Measurements from ENCODE around the gene FZD10. TPM values are rescaled to one million over a fixed set of nuclear protein-coding genes. Genes with fewer than 3 reads are reported as not detected.
A peak's percentile ranks its signal among the peaks of the same experiment; 100 is the strongest.

Gene FZD10
- total RNA-seq, 1 experiment from 2014 or later, result not detected

DNA sequence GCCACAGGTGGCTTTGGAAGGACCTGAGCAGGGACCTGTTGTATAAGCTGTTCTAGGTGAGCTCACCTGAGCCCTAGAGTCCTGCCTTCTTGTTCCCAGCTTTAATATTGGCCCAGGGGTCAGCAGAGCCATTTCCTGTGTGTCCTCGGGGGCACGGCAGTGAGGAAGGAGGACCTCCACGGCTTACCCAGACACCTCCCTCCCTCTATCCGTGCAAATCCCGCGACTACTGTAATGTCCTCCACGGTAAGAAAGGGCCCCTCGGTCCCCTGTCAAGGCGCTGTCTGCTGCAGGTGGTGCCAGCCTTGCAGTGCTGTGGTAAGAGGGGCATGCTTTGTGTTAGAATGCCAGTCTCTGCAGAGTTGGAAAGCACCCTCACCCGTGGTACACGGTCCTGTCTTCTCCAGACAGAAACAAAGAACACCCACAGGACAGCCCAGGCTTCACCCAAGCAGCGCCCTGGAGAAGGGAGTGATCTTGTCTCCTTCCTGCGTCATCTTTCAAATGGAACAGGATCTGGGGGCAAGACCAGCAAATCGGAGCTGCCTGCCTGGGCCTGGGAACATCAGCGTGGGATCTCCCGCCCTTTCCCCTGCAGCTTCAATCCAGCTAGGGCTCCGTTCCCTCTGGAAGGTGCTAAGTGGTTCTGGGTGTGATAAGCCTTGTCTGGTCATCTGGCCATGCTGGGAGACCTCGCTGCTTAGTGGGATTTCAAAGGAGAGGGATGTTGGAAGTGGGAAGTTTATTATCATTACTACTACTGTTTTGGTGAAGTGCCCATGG lies 20.2 kb upstream of the FZD10 start:
- DNase-seq, result no peak
- Histone ChIP-seq H3K9me3 (no peaks in the 10 kb centered on the region), H3K36me3 (no peaks in the 10 kb centered on the region), H3K4me3 (no peak overlapping the region), H3K27me3 (peaks cover 7% of the 10 kb centered on the region; the same call in 1 of the 2 replicates)

DNA sequence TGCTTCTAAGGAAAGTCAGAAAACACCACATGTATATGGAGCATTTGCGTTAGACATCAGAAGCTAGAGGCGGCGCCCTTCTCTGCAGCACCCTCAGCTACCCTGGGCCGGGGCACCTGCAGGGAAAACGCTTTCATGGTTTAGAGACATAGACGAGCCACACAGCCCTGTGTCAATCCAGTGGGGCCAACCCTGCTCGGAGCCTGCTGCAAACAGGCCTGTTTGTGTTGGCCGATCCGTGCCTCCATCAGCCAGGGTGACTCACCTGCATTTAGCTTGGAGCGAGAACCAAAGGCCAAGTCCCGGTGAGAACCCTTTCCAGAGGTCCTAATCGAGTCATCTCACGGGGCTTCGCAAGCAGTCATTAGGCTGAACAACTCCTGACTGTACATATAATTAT lies 19.5 kb upstream of the FZD10 start:
- no peaks in the 10 kb centered on the region for H3K36me3 ChIP-seq
- H3K9me3 ChIP-seq, result no peaks in the 10 kb centered on the region
- peaks cover 7% of the 10 kb centered on the region; the same call in 1 of the 2 replicates for H3K27me3 ChIP-seq
- peak; percentile 78 for DNase-seq
- no peak overlapping the region for H3K4me3 ChIP-seq

DNA sequence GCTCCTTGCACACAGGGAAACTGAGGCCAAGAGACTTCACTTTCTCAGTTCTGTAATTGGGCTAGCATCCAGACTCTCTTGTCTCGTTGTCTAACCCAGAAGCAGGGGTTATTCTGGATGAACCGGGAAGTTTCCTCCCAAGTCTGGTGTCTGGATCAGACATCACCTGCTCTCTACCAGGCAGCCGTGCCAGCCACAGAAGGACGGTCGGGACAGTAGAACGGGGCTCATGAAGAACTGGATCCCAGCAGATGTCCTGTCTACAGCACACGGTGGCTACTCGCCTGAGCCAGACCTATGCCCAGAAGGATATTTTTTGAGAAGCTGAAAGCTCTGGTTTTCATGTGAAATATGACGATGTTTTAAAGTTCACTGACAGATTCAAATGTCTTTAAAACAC lies 19.1 kb upstream of the FZD10 start:
- no peak for DNase-seq
- H3K9me3 ChIP-seq, result no peaks in the 10 kb centered on the region
- no peaks in the 10 kb centered on the region for H3K36me3 ChIP-seq
- H3K4me3 ChIP-seq, result no peak overlapping the region
- peaks cover 7% of the 10 kb centered on the region; the same call in 1 of the 2 replicates for H3K27me3 ChIP-seq

DNA sequence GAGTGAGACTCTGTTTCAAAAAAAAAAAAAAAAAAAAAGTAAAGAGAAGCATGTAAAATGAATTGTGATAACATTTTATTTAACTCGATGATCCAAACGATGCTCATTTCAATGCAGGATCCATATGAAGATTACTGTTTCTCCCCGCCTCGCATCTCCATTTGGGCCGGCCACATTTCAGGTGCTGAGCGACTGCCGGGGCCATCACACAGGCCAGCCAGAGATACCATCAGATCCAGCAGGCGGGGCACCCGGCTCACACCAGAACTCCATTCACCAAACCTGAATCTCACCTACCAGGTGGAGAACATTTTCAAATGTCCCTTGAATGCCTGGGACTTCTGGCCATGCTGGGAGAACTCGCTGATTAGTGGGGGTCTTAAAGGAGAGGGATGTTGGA lies 18.0 kb upstream of the FZD10 start:
- H3K36me3 ChIP-seq, result no peaks in the 10 kb centered on the region
- peaks cover 7% of the 10 kb centered on the region; the same call in 1 of the 2 replicates for H3K27me3 ChIP-seq
- H3K4me3 ChIP-seq, result no peak overlapping the region
- no peaks in the 10 kb centered on the region for H3K9me3 ChIP-seq
- no peak for DNase-seq

DNA sequence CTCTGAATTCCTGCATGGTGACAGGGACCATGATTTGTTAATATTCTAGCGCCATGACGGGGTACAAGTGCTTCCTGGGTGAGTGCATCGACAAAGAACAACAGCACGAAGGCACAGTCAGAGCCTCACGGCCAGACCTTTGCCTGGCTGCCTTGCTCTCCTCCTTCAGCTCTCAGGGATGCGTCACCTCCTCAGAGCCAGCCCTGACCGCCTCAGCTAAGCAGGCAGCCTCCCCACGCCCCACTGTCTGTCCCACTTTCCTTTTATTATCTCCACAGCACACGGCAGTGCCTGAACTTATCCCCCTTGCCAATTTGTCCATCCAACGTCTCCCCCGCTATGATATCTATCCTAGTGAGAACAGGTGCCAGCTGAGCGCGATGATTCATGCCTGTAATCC lies 16.5 kb upstream of the FZD10 start:
- Histone ChIP-seq H3K36me3 (no peaks in the 10 kb centered on the region), H3K4me3 (no peak overlapping the region), H3K27me3 (peaks cover 7% of the 10 kb centered on the region; the same call in 1 of the 2 replicates), H3K9me3 (no peaks in the 10 kb centered on the region)
- DNase-seq, result peak; percentile 21

DNA sequence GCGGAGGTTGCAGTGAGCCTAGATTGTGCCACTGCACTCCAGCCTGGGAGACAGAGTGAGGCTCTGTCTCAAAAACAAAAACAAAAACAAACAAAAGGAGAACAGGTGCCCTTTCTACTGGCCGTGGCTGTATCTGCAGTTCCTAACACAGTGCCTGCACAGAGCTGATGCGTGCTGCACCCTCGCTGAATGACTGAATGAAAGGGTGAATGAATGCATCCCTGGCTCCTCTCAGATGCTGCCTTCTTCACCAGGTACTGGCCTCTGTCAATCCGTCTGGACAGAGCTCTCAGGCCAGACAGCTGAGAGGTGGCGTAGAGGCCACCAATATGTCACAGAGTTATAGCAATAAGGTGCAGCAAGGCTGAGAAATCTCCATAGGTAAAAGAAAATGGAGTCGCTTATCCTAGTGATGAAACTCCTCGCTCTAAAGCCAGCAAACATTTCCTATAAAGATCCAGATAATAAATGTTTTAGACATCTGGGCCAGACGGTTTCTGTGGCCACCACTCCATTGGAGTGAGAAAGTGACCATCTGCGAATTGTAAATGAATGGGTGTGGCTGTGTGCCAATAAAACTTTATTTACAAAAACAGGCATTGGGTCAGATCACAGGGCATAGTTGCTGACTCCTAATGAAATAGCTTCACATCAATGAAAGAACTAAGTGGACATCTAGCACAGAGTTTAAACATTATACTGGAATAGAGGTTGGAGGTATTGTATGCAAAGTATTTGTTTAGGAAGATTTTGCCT lies 15.9 kb upstream of the FZD10 start:
- DNase-seq, result no peak
- Histone ChIP-seq H3K36me3 (no peaks in the 10 kb centered on the region), H3K27me3 (peaks cover 7% of the 10 kb centered on the region; the same call in 1 of the 2 replicates), H3K4me3 (no peak overlapping the region), H3K9me3 (no peaks in the 10 kb centered on the region)

DNA sequence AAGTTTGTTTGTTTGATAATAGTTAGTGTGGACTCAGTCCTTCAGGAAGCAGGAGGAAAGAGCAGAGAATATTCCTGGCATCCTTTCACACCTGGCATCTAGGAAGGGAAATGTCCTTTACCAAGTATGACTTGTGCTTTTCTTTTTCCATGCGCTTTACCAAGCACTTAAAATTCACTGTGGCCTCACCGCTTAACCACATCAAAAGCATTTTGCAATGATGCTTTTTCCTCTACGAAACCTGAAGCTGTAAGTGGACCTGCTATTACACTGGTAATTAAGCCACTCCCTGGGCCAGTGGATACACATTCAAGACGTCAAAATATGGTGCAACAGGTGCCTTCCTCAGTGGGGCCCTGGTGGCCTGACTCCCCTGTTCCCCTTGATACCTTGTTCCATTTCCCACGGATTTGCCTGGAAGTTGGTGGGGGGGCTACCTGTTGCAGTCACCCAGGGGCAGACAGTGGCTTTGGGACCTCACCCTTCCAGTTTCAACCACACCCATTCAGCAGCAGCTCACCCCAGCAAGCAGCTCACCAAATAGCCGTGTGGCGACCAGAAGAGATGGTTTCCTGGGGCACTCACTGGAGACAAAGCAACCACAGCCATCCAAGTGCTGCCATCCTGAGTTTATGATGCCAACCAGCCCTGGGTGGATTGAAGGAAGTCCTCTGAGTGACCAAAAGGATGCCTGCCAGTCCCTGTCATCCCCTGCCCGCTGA lies 14.2 kb upstream of the FZD10 start:
- no peak for DNase-seq
- Histone ChIP-seq H3K36me3 (no peaks in the 10 kb centered on the region), H3K4me3 (no peak overlapping the region), H3K9me3 (no peaks in the 10 kb centered on the region), H3K27me3 (peaks cover 7% of the 10 kb centered on the region; the same call in 1 of the 2 replicates)

DNA sequence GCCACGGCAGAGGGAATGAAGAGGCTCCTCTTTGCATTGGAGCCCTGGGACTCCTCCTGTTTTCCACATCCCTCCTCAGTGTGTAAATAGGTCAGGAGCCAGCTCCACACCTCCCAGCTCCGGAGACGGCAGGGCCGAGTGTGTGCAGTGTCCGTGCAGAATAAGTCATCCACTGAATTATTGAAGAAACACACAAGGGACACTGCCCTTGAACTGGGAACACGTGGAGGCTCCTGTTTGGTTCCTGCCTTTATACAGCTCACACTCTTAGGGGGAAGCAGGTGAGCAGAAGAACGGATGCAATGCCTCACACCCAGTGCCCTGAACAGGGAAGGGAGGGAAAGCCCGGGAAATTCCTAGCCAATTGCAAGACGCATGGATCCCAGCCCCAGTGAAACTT lies 10.4 kb upstream of the FZD10 start:
- no peak for DNase-seq
- Histone ChIP-seq H3K9me3 (no peaks in the 10 kb centered on the region), H3K4me3 (no peak overlapping the region), H3K36me3 (no peaks in the 10 kb centered on the region), H3K27me3 (peaks cover under 1% of the 10 kb centered on the region; the same call in 1 of the 2 replicates)

DNA sequence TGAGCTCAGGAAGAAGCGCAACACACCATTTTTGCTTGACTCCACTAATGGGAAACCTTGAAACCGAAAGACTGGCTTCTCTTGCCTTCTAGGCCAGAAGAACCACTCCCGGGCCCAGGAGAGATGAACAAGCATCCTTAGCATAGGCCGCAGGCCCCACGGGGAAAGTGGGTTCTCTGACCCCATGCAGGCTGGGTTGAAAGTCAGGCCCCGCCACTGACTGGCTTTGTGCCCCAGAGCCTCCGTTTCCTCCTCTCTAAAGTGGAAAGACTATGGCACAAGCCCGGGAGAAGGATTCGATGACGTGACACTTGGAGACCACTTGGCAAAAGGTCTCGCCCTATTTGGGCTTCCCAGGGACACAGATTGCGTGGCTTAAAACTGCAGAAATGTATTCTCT lies 9.9 kb upstream of the FZD10 start:
- H3K9me3 ChIP-seq, result no peaks in the 10 kb centered on the region
- no peak overlapping the region for H3K4me3 ChIP-seq
- DNase-seq, result no peak
- H3K36me3 ChIP-seq, result no peaks in the 10 kb centered on the region
- H3K27me3 ChIP-seq, result no peaks in the 10 kb centered on the region; the same call in 1 of the 2 replicates

DNA sequence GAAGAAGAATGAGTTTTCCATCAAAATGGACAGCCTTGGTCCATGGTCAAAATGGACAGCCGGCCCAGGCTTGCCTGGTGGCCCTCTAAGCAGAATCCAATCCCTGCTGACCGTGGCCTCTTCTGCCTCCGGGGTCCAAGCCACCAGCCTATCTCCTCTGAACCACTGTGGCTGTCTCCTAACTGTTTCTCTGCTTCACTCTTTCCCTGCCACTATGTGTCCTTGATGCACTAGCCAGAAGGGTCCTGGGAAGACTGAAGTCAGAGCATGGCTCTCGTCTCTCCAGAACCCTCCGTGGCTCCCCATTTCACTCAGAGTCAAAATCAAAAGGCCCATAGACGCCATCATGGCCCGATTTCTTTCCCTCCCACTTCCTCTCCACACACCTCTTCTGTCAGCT lies 8.5 kb upstream of the FZD10 start:
- DNase-seq, result no peak

DNA sequence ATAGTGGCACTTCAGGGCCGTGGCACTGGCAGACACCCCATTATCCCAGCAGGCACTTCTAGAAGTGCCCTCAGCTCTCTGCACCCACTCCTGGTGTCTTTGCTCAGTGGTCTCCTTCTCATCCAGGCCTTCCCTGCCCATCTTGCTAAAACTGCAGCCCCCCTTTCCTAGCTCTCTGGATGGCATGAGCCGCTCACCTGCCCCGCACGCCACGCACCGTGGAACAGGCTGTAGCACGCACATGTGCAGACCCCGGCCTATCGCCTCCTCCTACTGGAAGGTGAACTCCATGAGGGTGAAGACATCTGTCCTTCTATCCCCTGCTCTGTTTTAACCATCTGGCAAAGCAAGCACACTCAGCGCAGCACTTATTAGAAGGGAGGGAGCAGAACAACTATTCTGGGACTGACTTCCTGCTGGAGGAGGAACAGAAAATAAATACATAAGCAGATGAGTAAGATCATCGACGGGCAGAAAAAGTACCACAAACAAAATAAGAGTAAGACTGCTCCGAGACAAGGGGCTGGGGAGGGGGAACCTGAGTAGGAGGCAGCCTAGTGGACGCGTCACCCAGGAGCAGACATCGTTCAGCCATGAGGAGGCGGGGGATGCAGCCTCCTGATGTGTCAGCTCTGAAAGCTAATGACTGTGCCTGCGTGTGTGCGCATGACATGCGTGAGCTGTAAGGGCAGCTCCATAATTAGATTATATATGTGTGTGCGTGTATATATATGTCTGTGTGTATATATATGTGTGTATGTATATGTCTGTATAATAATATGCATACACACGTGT lies 7.8 kb upstream of the FZD10 start:
- no peak for DNase-seq
- H3K9me3 ChIP-seq, result no peaks in the 10 kb centered on the region
- no peaks in the 10 kb centered on the region for H3K36me3 ChIP-seq
- no peak overlapping the region for H3K4me3 ChIP-seq
- H3K27me3 ChIP-seq, result peaks cover 13% of the 10 kb centered on the region

More for the DNA sequence above, 8.5 kb upstream of the FZD10 start:
- H3K27me3 ChIP-seq, result peaks cover 9% of the 10 kb centered on the region
- H3K36me3 ChIP-seq, result no peaks in the 10 kb centered on the region
- H3K9me3 ChIP-seq, result no peaks in the 10 kb centered on the region
- H3K4me3 ChIP-seq, result no peak overlapping the region

DNA sequence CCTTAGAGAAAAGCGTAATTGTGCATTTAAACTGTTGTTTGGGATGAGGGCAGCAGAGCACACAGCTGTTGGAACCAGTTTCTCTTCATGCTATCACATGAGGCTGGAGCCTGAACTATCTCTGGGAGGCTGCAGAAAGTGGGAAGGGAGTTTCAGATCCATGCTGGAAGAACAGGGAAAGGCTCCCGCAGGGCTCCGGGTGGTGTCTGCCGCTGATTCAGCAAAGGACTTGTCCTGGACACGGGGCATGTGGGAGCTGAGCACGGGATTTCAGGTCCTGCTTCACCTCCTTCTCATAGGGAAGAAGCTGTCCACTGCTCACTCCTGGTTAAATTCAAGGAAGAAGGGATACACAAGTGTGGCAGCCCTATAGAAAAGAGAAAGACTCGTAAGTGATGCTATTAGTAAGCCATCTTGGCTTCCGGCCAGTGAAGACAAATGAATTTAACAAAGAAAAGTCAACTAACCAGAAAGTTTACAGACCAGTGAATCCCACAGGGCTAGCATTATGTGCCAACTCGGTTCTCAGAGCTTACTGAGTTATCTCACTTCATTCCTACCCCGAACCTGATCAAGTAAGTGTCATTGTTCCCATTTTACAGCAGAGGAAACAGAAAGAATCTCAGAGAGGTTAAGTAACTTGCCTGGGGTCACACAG lies 6.7 kb upstream of the FZD10 start:
- H3K4me3 ChIP-seq, result no peak overlapping the region
- peaks cover 19% of the 10 kb centered on the region for H3K27me3 ChIP-seq
- no peaks in the 10 kb centered on the region for H3K9me3 ChIP-seq
- DNase-seq, result no peak
- no peaks in the 10 kb centered on the region for H3K36me3 ChIP-seq

DNA sequence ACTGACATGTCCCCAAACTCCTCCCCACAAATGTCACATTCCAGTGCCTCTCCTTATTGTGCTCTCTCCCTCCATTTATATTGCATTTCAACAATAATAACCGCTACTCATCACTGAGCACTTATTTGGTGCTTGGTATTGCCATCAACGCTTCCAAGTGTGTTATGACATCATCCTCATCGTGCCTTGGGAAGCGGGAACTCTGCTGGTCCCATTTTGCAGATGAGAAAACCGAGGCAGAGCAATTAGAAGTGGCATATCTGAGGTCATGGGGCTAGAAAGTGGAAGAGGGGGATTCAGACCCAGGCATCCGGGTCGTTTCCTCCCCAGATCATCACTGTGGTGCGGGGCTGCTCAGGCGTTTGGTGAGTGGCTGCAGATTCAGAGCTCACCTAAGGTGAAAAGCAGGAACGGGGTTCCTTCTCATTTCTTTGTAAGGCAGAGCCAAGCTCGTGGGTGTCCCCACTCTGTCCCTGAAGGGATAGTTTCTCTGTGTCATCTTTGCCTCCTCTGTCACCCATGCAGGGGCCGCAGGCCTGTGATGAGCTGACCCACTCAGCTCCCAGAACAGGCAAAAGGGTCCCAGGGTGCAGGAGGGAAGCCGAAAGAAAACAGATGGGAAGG lies 5.5 kb upstream of the FZD10 start:
- H3K36me3 ChIP-seq, result no peaks in the 10 kb centered on the region
- DNase-seq, result no peak
- peaks cover 31% of the 10 kb centered on the region for H3K27me3 ChIP-seq
- H3K4me3 ChIP-seq, result no peak overlapping the region
- no peaks in the 10 kb centered on the region for H3K9me3 ChIP-seq

DNA sequence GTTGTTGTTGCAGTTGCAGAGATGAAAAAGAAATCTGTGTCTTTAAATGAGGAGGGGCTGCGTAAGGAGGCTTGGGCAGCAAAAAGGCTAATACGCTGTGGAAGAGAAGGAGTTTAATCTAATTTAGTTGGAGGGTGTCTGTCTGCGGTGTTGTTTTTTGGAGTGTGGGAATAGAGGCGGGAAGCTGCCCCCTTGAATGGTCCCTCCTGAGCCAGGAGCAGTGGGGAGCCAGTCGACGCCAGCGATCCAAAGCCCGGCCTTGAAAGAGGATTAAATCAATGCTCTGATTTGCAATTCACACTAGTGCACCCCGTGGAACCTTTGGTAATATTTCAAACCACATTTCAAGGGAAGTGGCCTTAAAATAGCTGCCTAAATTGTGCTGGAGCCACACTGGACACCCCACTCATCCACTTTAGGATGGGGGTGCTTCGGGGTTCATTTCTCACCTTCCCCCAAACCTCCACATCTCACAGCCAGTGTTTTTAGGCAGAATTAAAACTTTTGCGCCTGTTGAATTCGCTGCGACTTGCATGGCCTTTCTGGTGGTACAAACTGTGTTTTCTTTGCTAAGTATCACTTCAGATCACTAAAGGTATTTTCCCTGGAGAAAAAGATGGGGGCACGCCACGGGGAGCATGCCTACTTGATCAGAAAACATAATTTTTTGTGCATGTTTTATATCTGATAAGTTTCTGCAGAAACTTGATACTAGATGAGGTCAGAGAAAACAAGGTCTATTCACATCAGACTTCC lies 4.1 kb upstream of the FZD10 start:
- no peak for DNase-seq
- no peaks in the 10 kb centered on the region for H3K36me3 ChIP-seq
- H3K4me3 ChIP-seq, result no peak overlapping the region
- peaks cover 35% of the 10 kb centered on the region for H3K27me3 ChIP-seq
- H3K9me3 ChIP-seq, result no peaks in the 10 kb centered on the region

DNA sequence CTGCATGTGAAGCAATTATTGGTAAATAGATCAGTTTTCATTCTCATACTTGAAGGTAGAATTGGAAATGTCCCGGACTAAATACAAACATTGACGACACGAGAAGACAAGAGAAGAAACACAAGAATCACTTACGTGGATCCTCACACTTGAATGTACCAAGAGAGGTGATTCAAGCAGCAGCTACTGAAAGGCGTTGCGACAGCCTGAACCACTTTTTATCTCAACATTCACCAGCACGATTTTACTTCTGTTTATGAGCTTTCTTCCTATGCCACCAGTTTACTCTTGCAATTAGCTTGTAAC lies 3.6 kb upstream of the FZD10 start:
- peaks cover 35% of the 10 kb centered on the region for H3K27me3 ChIP-seq
- H3K4me3 ChIP-seq, result no peak overlapping the region
- no peaks in the 10 kb centered on the region for H3K9me3 ChIP-seq
- DNase-seq, result no peak
- no peaks in the 10 kb centered on the region for H3K36me3 ChIP-seq
